Ovary (tissue), 3 donors: ENCODE measurements around the gene VEPH1.

Experiments
- CTCF ChIP-seq, 3 donors: fragments of 450-650 bp in 2 of 3; fragments of 200-600 bp in 1 of 3; IDR thresholded peaks; one replicate each; pipeline versions ENCODE4 v1.5.1 to v1.8.0; 2016 to 2022; ENCODE audit warnings: antibody characterized with exemption in 3 of 3, mild to moderate bottlenecking in 1 of 3
- POLR2A ChIP-seq: fragments of 450-650 bp; IDR thresholded peaks from one replicate; pipeline ENCODE4 v1.6.1; 2017; ENCODE audit warnings: antibody characterized with exemption, mild to moderate bottlenecking, moderate library complexity
- donor health status: DM: no; HTN: no; CAD: no.

DNA sequence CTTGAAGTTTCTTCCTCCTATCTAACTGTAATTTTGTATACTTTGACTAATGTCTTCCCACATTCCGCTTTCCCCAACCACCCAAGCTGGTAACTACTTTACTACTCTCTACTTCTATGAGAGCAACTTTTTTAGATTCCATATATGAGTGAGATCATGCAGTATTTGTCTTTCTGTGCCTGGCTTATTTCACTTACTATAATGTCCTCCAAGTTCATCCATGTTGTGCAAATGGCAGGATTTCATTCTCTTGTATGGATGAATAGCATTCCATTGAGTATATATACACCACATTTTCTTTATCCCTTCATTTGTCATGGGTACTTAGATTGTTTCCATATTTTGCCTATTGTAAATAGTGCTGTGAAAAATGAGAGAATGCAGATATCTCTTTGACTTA lies 264.8 kb downstream of the VEPH1 start:
- no peak for TF ChIP-seq CTCF (IDR thresholded peaks at IDR 0.05)
- no peak for TF ChIP-seq POLR2A
